Activated CD8-positive, alpha-beta memory T cell treated with anti-CD3 and anti-CD28 coated beads, Interleukin-2, amount 10 ng/mL, durations not matched to agents 7 days and 5 days (primary cell): ENCODE results near the gene FGGY. TPM values are rescaled to one million over a fixed set of nuclear protein-coding genes. Genes with fewer than 3 reads are reported as not detected.
A peak's percentile ranks its signal among the peaks of the same experiment; 100 is the strongest.

ENCODE experiments used
- ATAC-seq: fragments of 150-1000 bp; cut with Tn5 transposase; one replicate; pipeline ENCODE4 v1.10.0; 2021; ENCODE audit warnings: moderate library complexity
- CTCF ChIA-PET: fragments of 350-600 bp; sonication (Branson Sonifier 250); formaldehyde crosslinking; loops from one replicate; lab custom pipeline; 2021; ENCODE audit warnings: antibody characterized with exemption; lab: Charles Lee
- DNase-seq: peaks from one replicate; pipeline ENCODE4 v3.0.0-alpha.2; 2020
- H3K27ac Mint-ChIP-seq: one replicate; pipeline ENCODE4 v1.8.0; 2021; ENCODE audit warnings: mild to moderate bottlenecking, mixed read lengths
- H3K27me3 Mint-ChIP-seq: one replicate; pipeline ENCODE4 v1.8.0; 2021; ENCODE audit warnings: mixed read lengths
- H3K36me3 Mint-ChIP-seq: one replicate; pipeline ENCODE4 v1.8.0; 2021; ENCODE audit warnings: mild to moderate bottlenecking, mixed read lengths
- H3K4me1 Mint-ChIP-seq: one replicate; pipeline ENCODE4 v1.8.0; 2021; ENCODE audit warnings: mixed read lengths
- H3K4me3 Mint-ChIP-seq: one replicate; pipeline ENCODE4 v1.8.0; 2021; ENCODE audit warnings: mild to moderate bottlenecking, moderate library complexity, mixed read lengths
- H3K9me3 Mint-ChIP-seq: one replicate; pipeline ENCODE4 v1.8.0; 2022; ENCODE audit warnings: low read depth, mixed read lengths
- total RNA-seq, 2 experiments: library from RNA; stranded (reverse); gene quantifications; one replicate each; pipeline ENCODE4 v1.2.3, GENCODE V29; 2021

Gene FGGY
- total RNA-seq, 2 experiments from 2014 or later = 15.8 to 16.7 TPM

DNA sequence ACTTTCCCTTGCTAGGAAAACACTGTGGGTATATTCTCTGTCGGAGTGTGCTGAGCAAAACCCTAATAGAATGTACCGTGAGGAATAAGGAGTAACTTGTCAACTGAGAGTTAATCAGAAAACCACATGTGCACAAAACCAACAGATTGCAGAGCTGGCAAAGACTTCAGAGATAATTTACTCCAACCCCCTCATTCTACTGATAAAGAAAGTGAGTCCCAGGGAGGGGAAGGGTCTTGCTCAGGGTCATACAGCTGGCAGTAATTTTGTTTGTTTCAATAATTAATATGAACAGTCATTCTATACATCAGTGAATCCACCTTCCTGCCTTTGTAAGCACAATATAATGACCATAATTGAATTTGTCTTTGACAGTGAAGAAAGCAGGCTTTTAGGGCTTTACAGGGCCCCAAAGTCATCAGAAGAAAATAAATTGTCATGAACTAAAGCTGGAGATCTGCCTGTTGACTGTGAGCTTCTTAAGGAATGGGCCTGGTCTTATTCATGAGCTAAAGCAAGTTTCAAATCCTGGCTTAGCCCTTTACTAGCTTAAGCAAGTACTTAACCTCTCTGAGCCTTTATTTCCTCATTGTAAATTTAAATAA lies 450.6 kb downstream of the FGGY start:
- Mint-ChIP-seq H3K9me3 (no peaks in the 10 kb centered on the region), H3K4me1 (peaks cover under 1% of the 10 kb centered on the region), H3K4me3 (no peak overlapping the region), H3K27me3 (no peaks in the 10 kb centered on the region), H3K36me3 (no peaks in the 10 kb centered on the region), H3K27ac (no peak overlapping the region)
- no peak for DNase-seq
- CTCF ChIA-PET = no interaction called here
- no peak for ATAC-seq

- Mint-ChIP-seq H3K36me3 (no peaks in the 10 kb centered on the region), H3K4me3 (no peak overlapping the region)
- no peak for ATAC-seq
These were observed 451.2 kb downstream of the FGGY start for GRCh38 chr1:59748123-59748522.

DNA sequence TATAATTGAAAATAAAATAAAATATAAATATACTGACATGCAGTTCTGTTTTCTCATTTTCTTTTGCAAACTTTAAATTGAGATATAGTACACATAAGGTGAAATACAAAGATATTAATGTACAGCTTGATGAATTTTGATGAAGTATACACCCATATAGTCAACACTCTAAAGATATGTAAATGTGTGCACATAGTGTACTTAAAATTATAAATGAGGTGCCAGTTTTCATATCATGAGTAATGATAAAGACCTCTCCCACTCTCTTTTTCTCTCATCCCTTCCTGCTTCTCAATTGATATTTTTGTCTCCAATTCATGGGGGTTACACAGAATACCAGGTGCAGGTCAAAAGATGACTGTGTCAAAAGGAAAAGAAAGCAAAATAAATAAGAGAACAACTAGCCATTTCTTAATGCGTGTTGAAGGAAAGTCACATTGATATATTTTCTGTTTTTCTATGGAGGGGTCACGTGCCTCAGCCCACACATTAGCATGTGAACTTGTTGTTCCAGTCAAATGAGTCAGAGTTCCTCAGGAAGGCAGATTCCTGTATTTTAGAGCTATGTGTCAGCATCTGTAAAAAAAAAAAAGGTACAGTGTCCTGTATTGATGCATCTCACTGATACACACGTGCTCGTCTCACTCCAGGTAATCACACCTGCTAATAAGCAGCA lies 453.6 kb downstream of the FGGY start:
- no peak overlapping the region for H3K4me3 Mint-ChIP-seq
- DNase-seq = no peak
- no peaks in the 10 kb centered on the region for H3K27me3 Mint-ChIP-seq
- H3K9me3 Mint-ChIP-seq = no peaks in the 10 kb centered on the region
- CTCF ChIA-PET = interaction anchor here (1.0 kb wide), 2 partner anchors 8 to 9 kb away, joined by 3 to 4 read pairs; no protein-coding TSS in a partner anchor
- H3K27ac Mint-ChIP-seq = no peak overlapping the region
- no peaks in the 10 kb centered on the region for H3K36me3 Mint-ChIP-seq
- peaks cover 2% of the 10 kb centered on the region for H3K4me1 Mint-ChIP-seq
- no peak for ATAC-seq

More at GRCh38 chr1:59748123-59748522, 451.2 kb downstream of the FGGY start:
- Mint-ChIP-seq H3K9me3 (no peaks in the 10 kb centered on the region), H3K27ac (no peak overlapping the region), H3K27me3 (no peaks in the 10 kb centered on the region), H3K4me1 (peaks cover 2% of the 10 kb centered on the region)
- CTCF ChIA-PET = no interaction called here
- DNase-seq = no peak

- Mint-ChIP-seq H3K4me3 (no peak overlapping the region), H3K4me1 (peaks cover 2% of the 10 kb centered on the region), H3K27me3 (no peaks in the 10 kb centered on the region), H3K9me3 (no peaks in the 10 kb centered on the region), H3K36me3 (no peaks in the 10 kb centered on the region), H3K27ac (no peak overlapping the region)
- ATAC-seq (no peak), DNase-seq (no peak)
- CTCF ChIA-PET = interaction anchor here (1.0 kb wide), 1 partner anchor 8 kb away, joined by 4 read pairs; no protein-coding TSS in a partner anchor
These were observed 454.1 kb downstream of the FGGY start for GRCh38 chr1:59751004-59751395.

- ATAC-seq (no peak), DNase-seq (no peak)
- Mint-ChIP-seq H3K9me3 (no peaks in the 10 kb centered on the region), H3K27me3 (no peaks in the 10 kb centered on the region), H3K4me1 (peaks cover 2% of the 10 kb centered on the region), H3K4me3 (no peak overlapping the region), H3K27ac (no peak overlapping the region), H3K36me3 (no peaks in the 10 kb centered on the region)
- CTCF ChIA-PET = no interaction called here
These were observed 454.9 kb downstream of the FGGY start for GRCh38 chr1:59751801-59752200.

- DNase-seq (no peak), ATAC-seq (no peak)
- CTCF ChIA-PET = no interaction called here
- Mint-ChIP-seq H3K27ac (no peak overlapping the region), H3K9me3 (no peaks in the 10 kb centered on the region), H3K4me3 (no peak overlapping the region), H3K4me1 (peaks cover 2% of the 10 kb centered on the region), H3K36me3 (no peaks in the 10 kb centered on the region), H3K27me3 (no peaks in the 10 kb centered on the region)
These were observed 455.9 kb downstream of the FGGY start for GRCh38 chr1:59752556-59753414.

- H3K9me3 Mint-ChIP-seq = no peaks in the 10 kb centered on the region
- H3K27me3 Mint-ChIP-seq = no peaks in the 10 kb centered on the region
- DNase-seq (no peak), ATAC-seq (no peak)
- H3K27ac Mint-ChIP-seq = no peak overlapping the region
- H3K4me1 Mint-ChIP-seq = peaks cover 6% of the 10 kb centered on the region
- no peak overlapping the region for H3K4me3 Mint-ChIP-seq
- CTCF ChIA-PET = no interaction called here
- no peaks in the 10 kb centered on the region for H3K36me3 Mint-ChIP-seq
These were observed 458.3 kb downstream of the FGGY start for GRCh38 chr1:59755069-59755685.

- CTCF ChIA-PET = interaction anchor here (1.4 kb wide), 1 partner anchor 1242 kb away, joined by 3 read pairs; no protein-coding TSS in a partner anchor
- Mint-ChIP-seq H3K9me3 (no peaks in the 10 kb centered on the region), H3K36me3 (no peaks in the 10 kb centered on the region), H3K27me3 (no peaks in the 10 kb centered on the region), H3K4me3 (no peak overlapping the region), H3K4me1 (peaks cover 7% of the 10 kb centered on the region), H3K27ac (no peak overlapping the region)
- no peak for ATAC-seq
- no peak for DNase-seq
These were observed 460.4 kb downstream of the FGGY start for GRCh38 chr1:59757197-59757747.

GRCh38 chr1:59759156-59759925 lies 462.4 kb downstream of the FGGY start:
- H3K4me1 Mint-ChIP-seq = peaks cover 9% of the 10 kb centered on the region
- DNase-seq (peak; percentile 78), ATAC-seq (peak; percentile 94)
- CTCF ChIA-PET = interaction anchor here (0.7 to 2.4 kb wide), 27 partner anchors 9 to 1106 kb away, joined by 3 to 13 read pairs (median 3); no protein-coding TSS in a partner anchor
- H3K27me3 Mint-ChIP-seq = no peaks in the 10 kb centered on the region
- peak overlapping the region; percentile 20 for H3K4me3 Mint-ChIP-seq
- no peaks in the 10 kb centered on the region for H3K36me3 Mint-ChIP-seq
- no peaks in the 10 kb centered on the region for H3K9me3 Mint-ChIP-seq
- no peak overlapping the region for H3K27ac Mint-ChIP-seq

DNA sequence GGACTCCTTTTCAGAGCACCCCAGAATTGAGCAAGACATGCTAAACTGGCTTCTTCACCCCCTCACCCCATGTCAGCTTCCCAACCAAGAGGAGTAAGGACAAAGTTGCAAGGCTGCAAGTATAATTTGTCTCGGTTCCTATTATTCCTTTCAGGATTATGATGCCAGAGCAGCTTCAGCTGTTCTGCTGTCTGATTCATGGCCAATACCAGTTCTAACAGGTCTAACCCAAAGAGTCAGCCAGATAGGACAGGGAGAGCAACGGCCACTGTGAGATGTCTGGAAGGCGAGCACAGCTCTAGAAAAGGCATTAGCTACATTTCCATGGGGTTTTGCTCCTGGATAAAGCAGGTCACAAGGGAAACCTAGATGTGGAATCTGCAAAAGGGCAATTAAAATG lies 464.5 kb downstream of the FGGY start:
- no peaks in the 10 kb centered on the region for H3K27me3 Mint-ChIP-seq
- H3K36me3 Mint-ChIP-seq = no peaks in the 10 kb centered on the region
- H3K9me3 Mint-ChIP-seq = no peaks in the 10 kb centered on the region
- H3K27ac Mint-ChIP-seq = no peak overlapping the region
- H3K4me1 Mint-ChIP-seq = peaks cover 9% of the 10 kb centered on the region
- ATAC-seq (no peak), DNase-seq (no peak)
- CTCF ChIA-PET = interaction anchor here (0.9 to 1.5 kb wide), 3 partner anchors 186 to 1246 kb away, joined by 3 read pairs; no protein-coding TSS in a partner anchor
- no peak overlapping the region for H3K4me3 Mint-ChIP-seq

- CTCF ChIA-PET = no interaction called here
- no peaks in the 10 kb centered on the region for H3K36me3 Mint-ChIP-seq
- no peak overlapping the region for H3K27ac Mint-ChIP-seq
- H3K4me3 Mint-ChIP-seq = no peak overlapping the region
- no peaks in the 10 kb centered on the region for H3K9me3 Mint-ChIP-seq
- no peaks in the 10 kb centered on the region for H3K27me3 Mint-ChIP-seq
- H3K4me1 Mint-ChIP-seq = peaks cover 9% of the 10 kb centered on the region
- no peak for ATAC-seq
- DNase-seq = no peak
These were observed 466.5 kb downstream of the FGGY start for GRCh38 chr1:59763418-59763817.

GRCh38 chr1:59765011-59765730 lies 468.3 kb downstream of the FGGY start:
- H3K4me1 Mint-ChIP-seq = peaks cover 14% of the 10 kb centered on the region
- H3K27ac Mint-ChIP-seq = no peak overlapping the region
- H3K9me3 Mint-ChIP-seq = no peaks in the 10 kb centered on the region
- no peak for ATAC-seq
- no peak for DNase-seq
- CTCF ChIA-PET = no interaction called here
- no peak overlapping the region for H3K4me3 Mint-ChIP-seq
- no peaks in the 10 kb centered on the region for H3K36me3 Mint-ChIP-seq
- H3K27me3 Mint-ChIP-seq = no peaks in the 10 kb centered on the region
